Measurements from ENCODE around the gene SLC4A7. TPM values are rescaled to one million over a fixed set of nuclear protein-coding genes. Genes with fewer than 3 reads are reported as not detected.
A peak's percentile ranks its signal among the peaks of the same experiment; 100 is the strongest.

Gene SLC4A7
- polyA plus RNA-seq, 6 donors from 2014 or later = 3.8 to 21.0 (median 12.2) TPM

- Mint-ChIP-seq H3K4me3 (no peak overlapping the region), H3K36me3 (no peaks in the 10 kb centered on the region), H3K4me1 (no peaks in the 10 kb centered on the region), H3K27ac (no peak overlapping the region), H3K9me3 (peaks cover 0 to 5% (median 0%) of the 10 kb centered on the region in 7 donors), H3K27me3 (no peaks in the 10 kb centered on the region)
- no peak for ATAC-seq (ENCODE audit: low read depth in 2 of 2)
- no peak for DNase-seq
Measured at GRCh38 chr3:27507111-27507510, 22.9 kb upstream of the SLC4A7 start.

- Mint-ChIP-seq H3K36me3 (no peaks in the 10 kb centered on the region), H3K9me3 (peaks cover 0 to 5% (median 0%) of the 10 kb centered on the region in 7 donors), H3K4me3 (no peak overlapping the region), H3K4me1 (no peaks in the 10 kb centered on the region), H3K27me3 (no peaks in the 10 kb centered on the region), H3K27ac (no peak overlapping the region)
- no peak for ATAC-seq (ENCODE audit: low read depth in 2 of 2)
- no peak for DNase-seq
Measured at GRCh38 chr3:27504749-27505148, 20.6 kb upstream of the SLC4A7 start.

GRCh38 chr3:27503526-27503925 is 19.3 kb upstream of the SLC4A7 start:
- H3K36me3 Mint-ChIP-seq = no peaks in the 10 kb centered on the region
- no peaks in the 10 kb centered on the region for H3K27me3 Mint-ChIP-seq
- peaks cover 0 to 5% (median 0%) of the 10 kb centered on the region in 7 donors for H3K9me3 Mint-ChIP-seq
- DNase-seq (no peak), ATAC-seq (ENCODE audit: low read depth in 2 of 2) (no peak)
- no peaks in the 10 kb centered on the region for H3K4me1 Mint-ChIP-seq
- H3K4me3 Mint-ChIP-seq = no peak overlapping the region
- no peak overlapping the region for H3K27ac Mint-ChIP-seq

DNA sequence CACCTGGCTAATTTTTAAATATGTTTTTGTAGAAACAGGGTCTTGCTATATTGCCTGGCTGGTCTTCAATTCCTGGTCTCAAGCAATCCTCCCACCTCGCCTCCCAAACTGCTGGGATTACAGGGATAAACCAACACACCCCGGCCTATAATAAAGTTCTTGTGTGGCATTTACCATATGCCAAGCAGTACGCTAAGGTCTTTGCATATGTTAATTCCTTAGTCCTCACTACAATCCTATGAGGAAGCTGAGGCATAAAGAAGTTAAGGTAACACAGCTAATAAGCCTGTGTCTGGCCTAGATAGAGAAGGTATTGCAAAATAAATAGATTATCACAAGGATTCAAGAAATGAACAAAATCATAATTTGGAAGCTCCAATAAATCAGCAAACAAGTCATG is 17.6 kb upstream of the SLC4A7 start:
- no peak overlapping the region for H3K4me3 Mint-ChIP-seq
- no peak overlapping the region for H3K27ac Mint-ChIP-seq
- H3K36me3 Mint-ChIP-seq = no peaks in the 10 kb centered on the region
- no peaks in the 10 kb centered on the region for H3K27me3 Mint-ChIP-seq
- H3K4me1 Mint-ChIP-seq = no peaks in the 10 kb centered on the region
- ATAC-seq (ENCODE audit: low read depth in 2 of 2) = no peak
- peaks cover 0 to 5% (median 0%) of the 10 kb centered on the region in 7 donors for H3K9me3 Mint-ChIP-seq
- DNase-seq = no peak

GRCh38 chr3:27500986-27501385 is 16.8 kb upstream of the SLC4A7 start:
- no peak for DNase-seq
- Mint-ChIP-seq H3K27me3 (no peaks in the 10 kb centered on the region), H3K9me3 (peaks cover 0 to 5% (median 0%) of the 10 kb centered on the region in 7 donors), H3K27ac (no peak overlapping the region), H3K4me3 (no peak overlapping the region), H3K36me3 (no peaks in the 10 kb centered on the region), H3K4me1 (no peaks in the 10 kb centered on the region)
- no peak for ATAC-seq (ENCODE audit: low read depth in 2 of 2)

DNA sequence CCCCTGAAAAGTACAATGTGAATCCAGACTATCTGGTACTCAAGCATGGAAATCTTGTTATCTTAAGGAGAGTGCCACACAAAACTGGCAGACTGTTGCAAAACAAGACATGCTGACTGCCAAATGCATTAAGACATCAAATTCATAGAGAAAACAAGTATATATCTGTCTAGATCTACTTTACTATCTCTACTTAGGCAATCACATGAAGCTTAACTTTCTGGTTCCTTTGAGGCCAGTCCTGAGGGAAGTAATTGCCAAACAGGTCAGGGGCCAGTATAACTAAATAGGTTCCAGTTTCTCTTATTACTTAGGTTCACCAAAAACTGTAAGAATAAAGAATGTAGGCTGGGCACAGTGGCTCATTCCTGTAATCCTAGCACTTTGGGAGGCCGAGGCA is 15.9 kb upstream of the SLC4A7 start:
- no peak for ATAC-seq (ENCODE audit: low read depth in 2 of 2)
- DNase-seq = no peak
- Mint-ChIP-seq H3K27me3 (no peaks in the 10 kb centered on the region), H3K4me1 (peaks cover 0 to 6% (median 0%) of the 10 kb centered on the region in 3 donors), H3K27ac (no peak overlapping the region), H3K36me3 (no peaks in the 10 kb centered on the region), H3K4me3 (no peak overlapping the region), H3K9me3 (peaks cover 0 to 5% (median 0%) of the 10 kb centered on the region in 7 donors)

DNA sequence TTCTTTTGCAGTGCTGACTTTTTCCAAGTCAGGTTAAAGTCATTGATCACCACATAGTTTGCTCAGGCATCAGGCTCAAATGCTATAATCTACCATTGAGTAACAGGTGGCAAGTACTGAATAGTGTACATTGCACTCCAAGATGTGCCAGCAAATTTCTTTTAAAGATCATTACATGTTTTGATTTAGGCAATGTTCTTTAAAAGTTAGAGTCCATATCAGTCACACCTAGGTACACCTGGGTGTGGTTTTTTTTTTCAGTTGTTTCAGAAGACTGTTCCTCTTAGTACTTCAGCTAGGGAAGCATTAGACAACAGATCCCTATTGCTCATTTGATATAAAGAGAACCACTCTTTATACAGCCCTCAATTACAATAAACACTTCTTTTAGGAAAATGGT is 10.6 kb upstream of the SLC4A7 start:
- no peak overlapping the region for H3K4me3 Mint-ChIP-seq
- H3K9me3 Mint-ChIP-seq = no peaks in the 10 kb centered on the region
- DNase-seq = no peak
- no peak overlapping the region for H3K27ac Mint-ChIP-seq
- no peaks in the 10 kb centered on the region for H3K36me3 Mint-ChIP-seq
- H3K27me3 Mint-ChIP-seq = no peaks in the 10 kb centered on the region
- peaks cover 0 to 11% (median 0%) of the 10 kb centered on the region in 3 donors for H3K4me1 Mint-ChIP-seq
- no peak for ATAC-seq (ENCODE audit: low read depth in 2 of 2)

DNA sequence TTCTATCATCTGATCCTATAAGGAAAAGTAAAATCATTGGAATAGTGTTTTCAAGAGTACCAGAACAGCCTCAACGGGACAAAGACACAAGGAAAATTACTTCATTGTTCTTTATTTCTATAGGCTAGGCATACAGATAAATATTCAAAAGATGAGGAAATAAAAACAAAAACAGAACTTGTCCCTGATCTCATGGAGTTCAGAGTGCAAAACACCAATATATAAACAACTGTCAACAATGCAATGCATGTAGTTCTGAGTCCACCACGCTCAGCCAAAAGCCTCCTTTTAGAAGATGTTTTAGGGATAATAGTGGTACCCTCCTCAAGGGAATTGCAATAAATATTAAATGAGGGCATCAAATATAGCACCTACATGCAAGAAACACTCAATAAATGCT is 4.6 kb upstream of the SLC4A7 start:
- Mint-ChIP-seq H3K36me3 (no peaks in the 10 kb centered on the region), H3K27ac (no peak overlapping the region), H3K27me3 (no peaks in the 10 kb centered on the region), H3K4me1 (peaks cover 0 to 8% (median 0%) of the 10 kb centered on the region in 3 donors), H3K4me3 (no peak overlapping the region), H3K9me3 (no peaks in the 10 kb centered on the region)
- ATAC-seq (ENCODE audit: low read depth in 2 of 2) (no peak), DNase-seq (no peak)

DNA sequence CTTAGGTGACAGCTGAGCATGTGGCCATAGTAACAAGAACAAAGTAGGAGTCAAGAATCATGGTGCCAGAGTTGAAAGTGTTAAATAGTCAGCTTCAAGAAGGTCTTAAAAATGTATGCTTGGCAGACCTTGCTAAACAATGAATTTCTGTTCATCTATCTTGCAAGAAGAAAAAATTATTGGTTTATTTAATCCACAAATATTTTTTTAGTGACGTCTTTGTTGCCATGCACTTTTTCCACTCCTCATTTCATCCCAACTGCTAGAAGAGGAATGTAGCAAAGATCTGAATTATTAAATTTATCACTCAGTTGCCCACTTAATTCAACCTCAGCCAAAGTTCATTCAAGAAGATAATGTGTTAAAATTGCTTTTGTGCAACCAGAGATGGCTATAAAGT is 3.2 kb upstream of the SLC4A7 start:
- ATAC-seq (ENCODE audit: low read depth in 2 of 2) (no peak), DNase-seq (no peak)
- peak overlapping the region in 1 of 8 donors; percentile 21 for H3K4me3 Mint-ChIP-seq
- H3K27ac Mint-ChIP-seq = no peak overlapping the region
- H3K9me3 Mint-ChIP-seq = no peaks in the 10 kb centered on the region
- peaks cover 0 to 18% (median 6%) of the 10 kb centered on the region in 3 donors for H3K4me1 Mint-ChIP-seq
- peaks cover 0 to 6% of the 10 kb centered on the region in 2 donors for H3K36me3 Mint-ChIP-seq
- no peaks in the 10 kb centered on the region for H3K27me3 Mint-ChIP-seq

DNA sequence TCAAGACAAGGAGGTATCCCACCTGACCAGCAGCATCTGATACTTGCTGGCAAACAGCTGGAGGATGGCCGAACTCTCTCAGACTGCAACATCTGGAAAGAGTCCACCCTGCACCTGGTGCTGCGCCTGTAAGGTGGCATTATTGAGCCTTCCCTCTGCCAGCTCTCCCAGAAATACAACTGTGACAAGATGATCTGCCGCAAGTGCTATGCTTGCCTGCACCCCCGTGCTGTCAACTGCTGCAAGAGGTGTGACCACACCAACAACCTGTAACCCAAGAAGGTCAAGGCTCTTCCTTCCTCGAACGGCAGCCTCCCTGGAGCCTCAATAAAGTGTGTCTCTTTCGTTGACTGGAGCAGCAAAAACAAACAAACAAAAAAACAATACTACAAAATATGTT is 2.2 kb upstream of the SLC4A7 start:
- Mint-ChIP-seq H3K9me3 (no peaks in the 10 kb centered on the region), H3K27me3 (no peaks in the 10 kb centered on the region), H3K4me3 (peak overlapping the region in 6 of 8 donors; percentile 10 to 76 (median 44)), H3K36me3 (peaks cover 0 to 6% of the 10 kb centered on the region in 2 donors), H3K4me1 (peaks cover 4 to 27% (median 9%) of the 10 kb centered on the region in 3 donors), H3K27ac (peak overlapping the region in 2 of 6 donors; percentile 35 to 71)
- ATAC-seq (ENCODE audit: low read depth in 2 of 2) (no peak), DNase-seq (no peak)

DNA sequence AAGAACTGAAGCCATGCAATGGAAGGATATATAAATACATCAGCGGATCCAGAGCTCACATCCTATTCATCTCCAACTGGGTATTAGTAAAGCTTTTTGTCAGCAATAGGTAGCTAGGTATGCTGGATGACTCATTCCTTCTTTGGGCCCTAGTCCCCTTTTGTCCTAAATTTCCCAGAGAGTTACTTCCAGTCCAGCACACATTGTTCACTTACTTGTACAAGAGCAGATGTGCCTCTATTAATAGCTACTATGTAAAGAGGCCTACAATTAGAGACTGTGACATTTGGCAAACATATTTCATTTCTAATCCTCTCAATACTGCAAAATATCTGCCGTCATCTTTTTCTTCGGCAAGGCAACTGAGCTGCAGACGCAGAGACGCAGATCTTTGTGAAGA is 1.7 kb upstream of the SLC4A7 start:
- DNase-seq = no peak
- Mint-ChIP-seq H3K27me3 (no peaks in the 10 kb centered on the region), H3K4me3 (peak overlapping the region in 4 of 8 donors; percentile 8 to 94 (median 40)), H3K4me1 (peaks cover 9 to 32% (median 14%) of the 10 kb centered on the region in 3 donors), H3K27ac (peak overlapping the region in 1 of 6 donors; percentile 71), H3K36me3 (peaks cover 0 to 6% of the 10 kb centered on the region in 2 donors), H3K9me3 (no peaks in the 10 kb centered on the region)
- ATAC-seq (ENCODE audit: low read depth in 2 of 2) = no peak

- ATAC-seq (ENCODE audit: low read depth in 2 of 2) = peak; percentile 6
- peaks cover 28 to 57% (median 30%) of the 10 kb centered on the region in 3 donors for H3K4me1 Mint-ChIP-seq
Measured at GRCh38 chr3:27483117-27484014, 818 bp downstream of the SLC4A7 start.

DNA sequence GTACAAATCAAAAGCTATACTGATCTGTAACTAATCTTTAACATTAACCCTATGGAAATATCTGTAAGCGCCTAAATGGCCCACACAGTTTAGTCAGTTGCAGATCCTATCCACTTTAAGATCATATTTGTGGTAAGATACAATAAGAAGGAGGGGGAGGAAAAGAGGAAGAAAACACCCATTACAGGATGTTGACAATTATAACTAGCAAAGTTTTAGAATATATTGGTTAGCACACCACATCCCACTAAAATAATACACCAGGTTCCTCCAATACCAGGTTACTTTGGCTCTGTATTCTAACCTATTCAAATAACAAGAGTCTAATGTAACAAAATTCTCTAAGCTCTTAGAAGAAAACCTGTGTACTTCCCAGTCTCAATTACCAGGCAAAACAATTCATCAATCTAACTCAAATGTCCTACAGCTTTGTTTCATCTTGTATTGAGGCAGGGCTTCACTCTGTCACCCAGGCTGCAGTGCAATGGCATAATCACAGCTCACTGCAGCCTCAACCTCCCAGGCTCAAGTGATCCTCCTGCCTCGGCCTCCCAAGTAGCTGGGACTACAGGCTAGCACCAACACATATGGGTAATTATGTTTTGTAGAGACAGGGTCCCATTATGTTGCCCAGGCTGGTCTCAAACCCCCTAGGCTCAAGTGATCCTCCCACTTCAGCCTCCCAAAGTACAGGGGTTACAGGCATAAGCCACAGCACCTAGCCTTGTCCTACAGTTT is 4.2 kb downstream of the SLC4A7 start:
- ATAC-seq (ENCODE audit: low read depth in 2 of 2) (no peak), DNase-seq (peak; percentile 27)
- no peaks in the 10 kb centered on the region for H3K27me3 Mint-ChIP-seq
- H3K36me3 Mint-ChIP-seq = peaks cover 5 to 14% of the 10 kb centered on the region in 2 donors
- H3K4me3 Mint-ChIP-seq = peak overlapping the region; percentile 51 to 100 (median 72)
- H3K9me3 Mint-ChIP-seq = peaks cover 2 to 12% (median 7%) of the 10 kb centered on the region in 7 donors
- peak overlapping the region; percentile 36 to 83 (median 78) for H3K27ac Mint-ChIP-seq
- peaks cover 43 to 82% (median 50%) of the 10 kb centered on the region in 3 donors for H3K4me1 Mint-ChIP-seq

More at GRCh38 chr3:27483117-27484014, 818 bp downstream of the SLC4A7 start:
- Mint-ChIP-seq H3K36me3 (peaks cover 0 to 6% of the 10 kb centered on the region in 2 donors), H3K9me3 (no peaks in the 10 kb centered on the region), H3K4me3 (peak overlapping the region; percentile 94 to 100 (median 99)), H3K27me3 (no peaks in the 10 kb centered on the region), H3K27ac (peak overlapping the region; percentile 88 to 98 (median 96))
- peak; percentile 44 for DNase-seq
